Superior temporal gyrus (tissue), 1 donor: ENCODE results near the gene YBX1.
"Not testable (repeated sequence)": the region's sequence is repeated elsewhere in the genome, so short reads cannot be mapped to it uniquely, and the experiment has no call there.

ENCODE experiments used
- DNase-seq: peaks from one replicate; pipeline ENCODE4 v3.0.0-alpha.2; 2016; ENCODE audit errors: extremely low spot score

Gene YBX1

DNA sequence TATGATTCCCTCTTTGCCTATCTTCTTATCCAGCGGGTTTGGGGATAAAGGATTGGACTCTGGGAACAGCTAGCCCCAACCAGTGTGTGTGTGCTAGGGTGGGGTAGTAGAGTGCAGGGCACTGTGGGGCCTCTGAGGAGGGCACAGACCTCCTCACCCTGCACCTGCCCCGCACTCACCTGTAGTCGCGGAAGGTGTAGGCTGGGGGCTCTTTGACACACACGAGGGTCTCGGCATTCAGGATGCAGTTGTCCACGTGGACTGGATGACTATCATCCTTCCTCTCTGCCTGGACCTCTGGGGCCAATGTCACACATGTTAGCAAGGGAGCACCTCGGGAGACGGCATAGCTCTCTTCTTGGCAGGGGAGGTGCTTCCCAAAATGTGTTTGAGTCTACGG is 65.8 kb downstream of the YBX1 start:
- no peak for DNase-seq

DNA sequence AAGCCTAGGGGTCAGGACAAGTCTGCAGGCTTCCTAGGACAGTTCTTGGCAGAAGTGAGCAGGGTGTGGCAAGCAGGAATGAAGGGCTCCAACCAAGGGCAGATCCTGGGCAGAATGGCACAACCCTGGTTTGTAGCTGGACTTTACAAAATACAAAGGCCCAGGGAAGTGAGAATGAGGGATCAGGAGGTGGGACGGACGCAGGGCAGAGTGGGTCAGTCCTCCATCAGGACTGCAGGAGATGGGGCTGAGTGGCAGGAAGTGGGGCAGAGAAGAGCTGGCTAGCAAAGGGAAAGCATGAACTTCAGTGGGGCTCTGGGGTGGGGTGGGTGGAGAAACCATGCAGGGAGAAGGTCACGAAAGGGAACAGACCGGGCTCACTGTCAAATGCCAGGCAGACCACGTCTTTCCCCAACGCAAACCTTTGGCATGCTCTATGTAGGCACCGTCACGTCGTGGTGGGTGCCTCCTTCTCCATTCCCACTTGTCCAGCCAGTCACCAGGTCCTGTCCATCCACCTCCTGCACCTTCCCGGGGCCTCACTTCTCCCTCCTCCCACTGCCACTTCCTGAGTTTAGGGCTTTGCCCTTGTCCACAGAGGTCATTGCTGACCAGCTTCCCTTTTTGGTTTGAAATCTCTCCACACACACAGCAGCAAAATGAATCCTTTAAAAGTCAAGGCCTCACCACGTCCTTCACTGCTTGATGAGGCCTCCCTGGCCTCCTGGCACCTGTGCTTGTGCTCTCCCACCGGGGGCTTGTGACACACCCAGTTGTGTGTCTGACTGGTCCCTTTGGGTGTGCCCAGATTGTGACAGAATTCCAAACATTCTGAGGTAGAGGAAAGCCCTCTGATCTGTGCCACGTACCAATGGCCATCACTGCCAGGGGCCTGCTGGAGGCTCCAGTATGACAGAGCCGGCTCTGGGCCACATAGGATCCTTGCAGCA is 66.5 kb downstream of the YBX1 start:
- no peak for DNase-seq

DNA sequence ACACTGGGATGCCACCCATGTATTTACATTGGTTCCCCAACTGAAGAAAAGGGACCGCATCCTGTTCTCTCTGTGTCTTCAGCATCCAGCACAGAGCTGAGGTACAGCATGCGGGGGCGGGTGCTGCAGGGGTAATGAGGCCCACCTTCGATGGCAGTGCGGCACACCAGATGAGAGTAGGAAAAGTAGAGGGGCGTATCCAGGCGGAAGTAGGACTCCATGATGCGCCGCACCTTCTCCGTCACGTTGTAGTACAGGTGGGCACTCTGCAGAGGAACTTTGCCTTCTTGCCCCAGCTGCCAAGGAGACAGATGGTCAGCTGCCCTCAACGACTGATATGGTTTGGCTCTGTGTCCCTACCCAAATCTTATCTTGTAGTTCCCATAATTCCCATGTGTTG is 67.8 kb downstream of the YBX1 start:
- no peak for DNase-seq

DNA sequence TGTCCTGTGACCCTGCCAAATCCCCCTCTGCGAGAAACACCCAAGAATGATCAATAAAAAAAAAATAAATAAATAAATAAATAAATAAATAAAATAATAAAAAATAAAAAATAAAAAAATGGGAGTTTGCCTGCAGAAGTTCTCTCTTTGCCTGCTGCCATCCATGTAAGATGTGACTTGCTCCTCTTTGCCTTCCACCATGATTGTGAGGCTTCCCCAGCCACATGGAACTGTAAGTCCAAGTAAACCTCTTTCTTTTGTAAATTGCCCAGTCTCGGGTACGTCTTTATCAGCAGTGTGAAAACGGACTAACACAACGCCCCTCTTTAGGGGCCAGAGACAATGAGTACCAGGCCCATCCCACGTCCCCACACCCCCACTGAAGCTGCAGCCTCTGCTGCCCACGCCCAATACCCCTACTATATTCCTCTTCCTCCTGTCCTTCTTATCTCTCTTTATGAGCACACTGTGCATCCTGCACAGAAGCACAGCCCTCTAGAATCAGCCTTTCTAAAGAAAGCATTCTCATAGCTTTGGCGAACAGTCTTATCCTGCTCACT is 69.4 kb downstream of the YBX1 start:
- DNase-seq, result not testable (repeated sequence)

DNA sequence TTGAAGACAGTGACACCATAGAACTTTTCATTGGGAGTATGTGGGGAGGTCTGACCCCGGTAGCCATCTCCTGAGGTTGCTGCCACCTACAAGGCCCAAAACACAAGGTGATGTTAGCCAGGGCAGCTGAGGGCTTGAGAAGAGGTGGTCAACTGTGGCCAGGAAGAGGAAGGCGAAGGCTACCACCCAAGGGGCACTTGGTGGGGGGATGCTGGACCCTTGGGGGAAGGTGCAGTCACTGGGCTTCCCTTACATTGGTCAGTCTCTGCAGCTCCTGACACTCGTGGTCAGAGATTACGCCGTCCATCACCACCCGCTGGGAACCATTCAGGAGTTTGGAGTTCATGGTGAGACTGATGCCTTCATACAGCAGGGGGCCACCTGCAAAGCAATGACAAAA is 70.1 kb downstream of the YBX1 start:
- DNase-seq, result no peak

DNA sequence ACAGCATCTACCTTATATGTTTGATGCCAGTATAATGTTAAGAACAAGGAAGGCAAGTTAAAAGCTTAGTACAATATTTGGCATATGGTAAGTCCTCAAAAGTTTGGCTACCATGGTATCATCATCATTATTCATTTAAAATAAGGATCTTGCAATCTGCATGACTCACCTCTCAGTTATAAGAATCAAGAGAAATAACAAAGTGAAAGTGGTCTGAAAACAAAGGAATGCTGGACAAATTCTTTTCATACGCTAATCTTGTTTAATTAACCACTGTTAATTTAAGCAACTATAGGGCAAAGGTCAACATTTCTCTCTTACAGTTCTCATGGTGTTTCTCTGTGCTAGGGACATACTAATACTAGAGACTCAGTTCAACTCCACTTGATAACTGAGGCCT is 70.9 kb downstream of the YBX1 start:
- no peak for DNase-seq
